T-helper 2 cell (primary cell): ENCODE measurements around the gene USP12.

Experiments used
- DNase-seq, 5 experiments: peaks; one replicate each; pipeline versions ENCODE4 v3.0.0 to v3.0.0-alpha.2; 2012 to 2022

USP12 gene

DNA sequence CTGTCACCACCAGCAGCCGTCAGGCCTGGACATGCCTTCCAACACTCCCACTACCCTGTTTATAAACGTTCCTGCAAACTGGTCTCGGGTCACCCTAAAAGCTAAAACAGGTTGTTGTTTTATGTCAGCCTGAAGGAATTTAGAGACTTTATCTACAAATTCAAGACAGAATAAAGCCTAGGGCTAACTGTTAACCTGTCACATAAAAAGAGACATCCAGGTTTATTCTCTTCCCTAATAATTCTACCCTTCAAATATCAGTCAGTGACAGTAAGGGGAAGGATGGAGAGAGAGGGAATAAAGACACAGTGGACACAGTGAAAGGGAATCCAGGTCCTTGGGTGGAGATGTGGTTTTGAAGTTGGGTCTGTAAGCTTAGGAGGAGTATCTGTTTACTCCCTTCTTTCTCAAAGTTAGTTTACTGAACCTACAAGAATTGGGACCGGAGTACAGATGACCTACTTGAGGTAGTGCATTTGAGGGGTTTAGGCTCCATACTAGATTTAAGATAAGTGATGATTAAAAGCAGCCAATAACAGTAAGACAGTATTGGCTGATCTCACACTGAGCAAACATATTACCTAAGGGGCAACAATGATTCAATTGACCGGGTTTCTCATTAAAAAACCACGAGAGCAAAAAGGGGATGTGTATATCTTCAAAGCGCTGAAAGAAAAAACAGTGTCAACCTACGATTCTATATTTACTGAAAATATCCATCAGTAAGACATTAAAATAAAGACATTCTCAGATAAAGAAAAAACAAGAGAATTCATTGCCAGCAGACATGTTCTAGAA, 142.7 kb downstream of the USP12 start:
- no peak for DNase-seq

DNA sequence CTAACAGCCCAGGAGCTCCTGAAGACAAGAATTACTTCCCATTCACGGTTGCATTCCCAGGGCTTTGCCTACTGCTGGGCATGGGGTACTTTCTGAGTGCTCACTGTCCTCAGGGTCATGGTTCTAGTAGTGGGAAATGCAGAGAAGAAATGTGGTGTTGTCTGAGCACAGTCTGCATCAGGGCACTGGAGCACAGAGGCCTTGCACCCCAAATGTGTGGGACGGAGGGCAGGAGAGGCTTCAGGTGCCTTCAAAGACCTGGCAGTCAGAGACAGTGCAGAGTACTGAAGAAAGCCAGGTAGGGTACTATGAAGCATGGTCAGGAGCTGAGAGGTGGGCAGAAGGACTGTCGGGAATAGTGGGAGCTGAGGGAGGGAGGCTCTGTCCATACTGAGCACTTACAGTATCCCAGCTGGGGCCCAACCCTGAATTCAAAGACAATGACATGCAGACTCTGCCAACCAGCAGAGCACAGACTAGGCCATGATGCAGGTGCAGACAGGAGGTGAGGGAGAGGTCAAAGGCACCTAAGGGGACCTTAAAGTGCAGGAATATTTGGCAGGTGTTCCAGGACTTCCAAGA, 144.4 kb downstream of the USP12 start:
- DNase-seq, result no peak

DNA sequence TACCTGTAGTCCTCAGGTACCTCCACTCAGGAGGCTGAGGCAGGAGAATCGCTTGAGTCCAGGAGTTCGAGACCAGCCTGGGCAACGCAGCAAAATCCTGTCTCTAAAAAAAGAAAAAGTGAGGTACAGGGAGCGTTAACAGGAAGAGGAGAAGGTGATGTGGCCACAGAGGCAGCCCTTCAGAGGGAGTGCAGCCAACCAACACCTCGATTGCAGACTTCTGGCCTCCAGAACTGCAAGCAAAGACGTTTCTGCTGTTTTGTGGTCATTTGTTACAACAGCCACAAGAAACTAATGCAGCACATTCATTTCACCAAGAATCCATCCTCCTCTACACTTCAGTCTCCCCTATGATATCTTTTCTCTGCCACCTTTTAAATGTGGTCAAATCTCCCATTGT, 145.2 kb downstream of the USP12 start:
- peak in 1 of 5 experiments; percentile 67 for DNase-seq

DNA sequence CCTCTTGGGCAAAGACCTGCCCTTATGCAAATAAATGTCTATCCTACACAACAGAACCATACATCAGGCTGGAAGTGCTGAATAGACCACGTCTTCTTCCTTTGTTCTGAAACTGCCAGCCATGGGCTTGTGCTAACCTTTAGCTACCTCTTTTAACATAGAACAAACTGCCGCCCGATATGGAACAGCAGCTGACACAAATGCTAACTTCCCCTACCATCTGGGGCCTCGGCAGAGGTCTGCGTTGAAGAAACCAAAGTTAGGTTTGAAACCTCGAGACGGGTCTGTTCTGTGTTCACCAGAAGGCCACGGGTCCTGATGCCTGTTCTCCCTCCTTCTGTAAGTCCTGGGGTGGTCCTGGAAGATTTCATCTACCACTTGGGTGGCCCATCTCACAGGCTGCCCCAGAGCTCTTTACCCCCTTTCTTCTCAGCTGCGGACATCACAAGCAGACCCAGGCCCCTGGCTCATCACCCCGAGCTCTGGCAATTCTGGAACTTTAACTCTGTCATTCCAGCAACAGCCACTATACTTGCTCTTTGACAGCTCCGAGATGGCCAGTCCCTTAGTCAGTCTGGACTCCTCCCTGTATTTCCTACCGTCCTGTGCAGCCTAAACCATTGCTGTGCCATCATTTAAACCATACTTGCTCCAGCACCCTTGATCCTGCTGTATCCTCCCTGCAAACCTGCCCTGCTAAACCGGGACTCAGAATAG, 146.7 kb downstream of the USP12 start:
- DNase-seq, result no peak

DNA sequence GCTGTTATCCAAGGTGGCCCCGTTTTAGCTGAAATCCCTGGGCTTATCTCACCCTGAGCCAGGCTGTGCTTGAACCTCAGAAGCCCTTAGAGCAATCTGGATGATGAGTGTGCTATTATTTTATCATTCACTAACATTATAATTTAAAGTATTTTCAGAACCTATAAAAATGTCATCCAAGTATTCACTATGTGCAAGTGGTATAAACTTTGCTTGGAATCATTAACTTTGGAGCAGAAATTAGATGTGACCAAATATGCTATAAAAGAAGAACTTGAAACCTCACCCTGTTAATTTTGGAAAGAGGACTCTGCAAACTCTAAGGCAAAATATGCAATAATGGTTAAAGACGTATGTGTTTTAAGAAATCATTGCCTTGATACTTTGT, 147.5 kb downstream of the USP12 start:
- no peak for DNase-seq

DNA sequence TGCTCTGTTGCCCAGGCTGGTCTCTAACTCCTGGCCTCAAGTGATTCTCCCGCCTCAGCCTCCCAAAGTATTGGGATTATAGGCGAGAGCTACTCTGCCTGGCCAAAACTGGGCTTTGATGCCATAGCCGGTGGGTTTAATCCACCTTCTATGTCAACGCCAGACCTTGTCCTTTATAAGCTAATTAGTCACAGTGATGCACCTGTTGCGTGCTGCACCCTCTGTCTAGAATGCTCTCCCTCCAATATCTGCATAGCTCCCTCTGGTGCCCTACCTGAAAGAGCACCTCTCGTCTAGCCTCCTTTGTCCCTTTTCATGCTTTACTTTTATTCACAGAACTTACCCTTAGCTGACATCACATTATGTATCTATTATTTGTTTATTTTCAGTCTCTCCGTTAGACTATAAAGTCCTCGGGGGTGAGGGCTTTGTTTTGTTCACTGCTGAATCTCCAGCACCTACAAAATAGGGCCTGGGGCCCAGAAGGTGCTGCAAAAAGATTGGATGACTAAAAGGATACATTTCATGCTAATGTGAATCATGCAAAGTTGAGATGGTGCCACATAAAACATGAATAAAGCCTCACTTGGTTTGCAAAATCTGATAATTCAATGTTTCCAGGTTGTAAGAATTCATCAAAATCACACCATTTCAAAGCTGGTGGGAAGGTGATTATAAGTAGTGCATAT, 148.1 kb downstream of the USP12 start:
- DNase-seq, result no peak

DNA sequence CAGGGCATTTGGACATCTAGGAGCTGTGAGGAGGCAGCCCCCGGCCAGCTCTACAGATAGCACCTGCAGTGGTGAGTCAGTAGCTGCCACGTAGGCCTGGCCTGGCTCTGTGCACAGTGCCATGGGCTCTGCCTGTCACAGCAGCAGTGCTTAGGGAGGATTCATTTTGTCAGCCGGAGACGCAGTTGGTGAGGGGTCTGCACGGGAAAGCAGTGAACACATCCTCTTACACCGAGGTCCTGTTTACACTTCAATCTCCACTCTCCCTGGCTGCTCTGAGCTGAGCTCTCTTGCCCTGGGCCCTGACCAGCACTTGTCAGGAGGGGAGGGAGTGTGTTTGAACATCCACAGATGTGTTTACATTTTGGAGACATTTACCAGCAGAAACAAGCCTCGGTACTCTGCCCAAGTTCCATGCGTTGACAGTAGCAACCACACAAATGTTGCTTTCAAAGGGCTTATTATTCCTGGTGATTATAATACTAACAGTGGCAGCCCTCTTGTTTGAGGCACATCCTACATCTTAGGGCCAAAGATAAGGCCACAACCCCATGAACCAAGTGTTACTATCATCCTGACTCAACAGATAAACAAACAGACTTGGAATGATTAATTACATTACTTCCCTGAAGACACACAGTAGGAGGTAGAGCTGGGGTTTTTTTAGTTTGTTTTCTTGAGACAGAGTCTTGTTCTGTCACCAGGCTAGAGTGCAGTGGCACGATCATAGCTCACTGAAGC, 148.9 kb downstream of the USP12 start:
- DNase-seq, result peak in 1 of 5 experiments; percentile 83

DNA sequence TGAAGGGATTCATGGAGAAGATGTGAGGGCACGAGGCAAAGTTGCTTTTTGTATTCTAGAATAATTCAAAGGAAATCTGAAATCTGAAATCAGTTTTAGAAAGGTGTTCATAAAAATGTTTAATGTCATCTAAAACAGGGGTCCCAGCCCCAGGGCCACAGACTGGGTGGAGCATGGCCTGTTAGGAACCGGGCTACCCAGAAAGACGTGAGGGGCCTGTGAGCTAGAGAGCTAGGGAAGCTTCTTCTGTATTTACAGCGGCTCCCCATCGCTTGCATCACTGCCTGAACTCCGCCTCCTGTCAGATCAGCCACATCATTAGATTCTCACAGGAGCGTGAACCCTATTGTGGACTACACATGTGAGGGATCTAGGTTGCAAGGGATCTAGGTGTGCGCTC, 151.2 kb downstream of the USP12 start:
- no peak for DNase-seq

DNA sequence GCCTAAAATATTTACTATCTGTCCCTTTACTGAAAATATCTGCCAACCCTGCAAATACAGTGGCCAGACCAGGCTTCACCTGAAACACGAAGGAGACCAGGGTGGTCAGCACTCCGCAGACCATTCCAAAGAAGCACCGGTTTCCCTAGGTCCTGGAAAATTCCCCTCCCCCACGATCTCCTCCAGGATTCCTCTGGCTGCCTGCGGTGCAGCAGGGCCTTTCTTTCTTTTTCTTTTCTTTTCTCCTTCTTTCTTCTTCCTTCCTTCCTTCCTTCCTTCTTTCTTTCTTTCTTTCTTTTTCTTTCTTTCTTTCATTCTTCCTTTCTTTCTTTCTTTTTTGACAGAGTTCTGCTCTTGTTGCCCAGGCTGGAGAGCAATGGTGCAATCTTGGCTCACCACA, 152.7 kb downstream of the USP12 start:
- no peak for DNase-seq

DNA sequence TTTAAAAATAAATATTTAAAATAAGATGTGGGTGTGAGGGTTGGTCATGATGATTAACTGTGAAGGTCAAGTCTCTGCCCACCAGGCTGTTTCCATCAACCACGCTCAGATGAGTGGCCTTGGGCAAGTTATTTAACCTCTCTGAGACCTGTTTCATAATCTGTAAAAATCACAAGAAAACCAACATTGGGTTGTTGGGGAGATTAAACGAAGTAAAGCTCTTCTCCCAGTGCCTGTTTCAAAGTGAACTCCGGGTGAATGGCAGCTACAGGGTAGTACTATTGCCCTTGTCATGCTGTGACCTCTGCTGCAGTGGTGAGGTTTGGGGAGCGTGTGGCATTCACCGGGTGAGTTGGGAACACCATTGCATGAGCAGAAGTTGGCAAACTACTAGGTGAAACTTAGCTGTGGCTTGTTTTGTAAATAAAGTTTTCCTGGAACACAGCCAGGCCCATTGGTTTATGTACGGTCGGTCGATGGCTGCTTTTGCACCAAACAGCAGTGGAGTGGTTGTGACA, 153.2 kb downstream of the USP12 start:
- no peak for DNase-seq

DNA sequence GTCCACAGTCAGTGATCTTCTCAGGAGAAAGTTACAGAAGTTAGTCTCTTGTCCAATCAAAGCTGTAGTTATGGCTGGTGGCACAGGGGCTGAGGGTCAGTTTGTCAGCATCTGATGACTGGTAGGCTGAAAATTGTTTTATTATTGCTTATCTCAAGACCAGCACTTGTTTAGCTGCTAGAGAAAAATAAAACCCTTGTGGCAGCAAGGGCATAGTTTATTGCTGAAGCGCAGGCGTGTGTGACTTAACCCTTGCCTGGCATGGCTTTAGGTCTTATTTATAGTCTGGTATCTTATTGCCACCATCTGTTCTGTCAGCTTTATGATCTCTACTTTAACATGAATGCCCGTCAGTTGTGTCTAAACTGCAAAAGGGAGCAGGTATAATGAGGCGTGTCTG, 154.7 kb downstream of the USP12 start:
- DNase-seq, result no peak
